ENCODE results near the gene ITGAL. TPM values are rescaled to one million over a fixed set of nuclear protein-coding genes. Genes with fewer than 3 reads are reported as not detected.

Gene ITGAL
- total RNA-seq, 1 experiment from 2014 or later: not detected

GRCh38 chr16:30428055-30428454 is 44.5 kb upstream of the ITGAL start:
- no CpG with 5 or more reads among the region's 4 CpGs for WGBS (ENCODE audit: extremely low coverage, insufficient read length, low lambda C conversion rate)
- Mint-ChIP-seq H3K27me3 (ENCODE audit: low read depth) (peaks cover 9% of the 10 kb centered on the region), H3K9me3 (no peaks in the 10 kb centered on the region; a peak in 2 of 5 replicates), H3K4me1 (peaks cover 4 to 12% of the 10 kb centered on the region in 2 experiments; a peak in 3 of 4 replicates), H3K4me3 (peak overlapping the region in 1 of 2 experiments; percentile 33; a peak in 4 of 5 replicates), H3K36me3 (ENCODE audit: insufficient read depth in 1 of 3, low read depth in 3 of 3) (peaks cover 29 to 44% (median 39%) of the 10 kb centered on the region in 3 experiments), H3K27ac (peak overlapping the region in 1 of 3 experiments; percentile 81; a peak in 2 of 7 replicates)
- Histone ChIP-seq H3K9ac (ENCODE audit: extremely low read depth, insufficient read length, low read length) (no peak overlapping the region), H3K4me2 (ENCODE audit: insufficient read depth, insufficient read length, low read length) (no peak overlapping the region), H3K9me3 (ENCODE audit: control insufficient read depth, low read depth, low read length) (no peaks in the 10 kb centered on the region), H3T11ph (ENCODE audit: low read length) (no peak overlapping the region), H3K56ac (ENCODE audit: insufficient read length, low read depth, low read length) (no peak overlapping the region), H2AFZ (ENCODE audit: low read length) (no peak overlapping the region), H4K8ac (replicated peaks; ENCODE audit: insufficient read length, low read depth, low read length) (no peak overlapping the region), H2BK120ac (ENCODE audit: low read depth, low read length, poor library complexity, severe bottlenecking) (no peak overlapping the region), H2BK15ac (ENCODE audit: low read depth, low read length) (no peak overlapping the region), H3K4me1 (ENCODE audit: insufficient read depth, low read length) (no peaks in the 10 kb centered on the region), H2AK5ac (ENCODE audit: insufficient read length, low read length) (no peak overlapping the region), H2BK5ac (ENCODE audit: insufficient read length, low read length) (no peak overlapping the region), H3K18ac (ENCODE audit: insufficient read length, low read depth, low read length) (no peak overlapping the region), H3K23ac (ENCODE audit: insufficient read length, low read depth, low read length) (no peak overlapping the region), H3K27me3 (ENCODE audit: insufficient read depth, low read length) (no peaks in the 10 kb centered on the region), H4K91ac (ENCODE audit: insufficient read length, low read depth, low read length) (no peak overlapping the region), H4K20me1 (ENCODE audit: control insufficient read depth, insufficient read depth, insufficient read length) (no peaks in the 10 kb centered on the region), H2BK12ac (ENCODE audit: insufficient read length, low read depth, low read length) (no peak overlapping the region), H3K14ac (ENCODE audit: insufficient read depth, low read length) (no peak overlapping the region), H3K79me1 (ENCODE audit: insufficient read depth, low read depth, low read length, poor library complexity, severe bottlenecking) (peaks cover 8% of the 10 kb centered on the region), H2BK20ac (ENCODE audit: low read depth, low read length, poor library complexity, severe bottlenecking) (no peak overlapping the region), H3K27ac (ENCODE audit: insufficient read length, low read depth, low read length) (no peak overlapping the region), H3K23me2 (ENCODE audit: insufficient read length, low read depth, low read length, poor library complexity, severe bottlenecking) (peaks cover 9% of the 10 kb centered on the region), H3K79me2 (ENCODE audit: insufficient read depth, low read length) (peaks cover 4% of the 10 kb centered on the region; the same call in 1 of the 2 replicates), H3K4ac (ENCODE audit: low read depth, low read length) (no peak overlapping the region), H4K5ac (ENCODE audit: insufficient read length, low read depth, low read length) (no peak overlapping the region)
- no peak for DNase-seq
- TF ChIP-seq CTCF (conservative IDR thresholded peaks at IDR 0.05): no peak

Data from H9 (cell line).